ENCODE results near the gene PRRG3. TPM values are rescaled to one million over a fixed set of nuclear protein-coding genes. Genes with fewer than 3 reads are reported as not detected.
A peak's percentile ranks its signal among the peaks of the same experiment; 100 is the strongest.

PRRG3 gene
- total RNA-seq, 1 donor from 2014 or later: 0.18 TPM

DNA sequence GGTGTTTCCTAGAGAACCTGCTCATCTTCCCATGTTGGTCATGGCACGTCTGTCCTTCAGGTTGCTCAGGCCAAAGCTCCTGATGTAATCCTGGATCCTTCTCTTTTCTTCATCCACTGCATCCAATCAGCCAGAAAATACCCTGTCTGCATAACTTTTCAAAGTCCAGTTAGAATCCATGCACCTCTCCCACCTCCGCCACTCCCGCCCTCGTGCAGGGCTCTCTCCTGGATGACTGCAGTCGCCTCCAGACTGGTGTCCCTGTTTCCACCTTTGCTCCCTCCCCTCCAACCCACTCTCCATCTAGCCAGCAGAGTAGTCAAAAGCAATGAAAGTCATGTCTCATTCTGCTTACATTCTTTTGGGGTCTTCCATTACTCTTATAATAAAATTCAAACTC is 55.3 kb downstream of the PRRG3 start:
- DNase-seq (ENCODE audit: low read depth): no peak
- peak; percentile 23 for FAIRE-seq
- H2AFZ ChIP-seq (ENCODE audit: low read depth, low read length): no peak overlapping the region
- no peak overlapping the region for H3K27ac Mint-ChIP-seq (ENCODE audit: unreplicated experiment)
- no peaks in the 10 kb centered on the region for H3K36me3 Mint-ChIP-seq (ENCODE audit: low read depth, unreplicated experiment)
- H3K79me2 ChIP-seq (ENCODE audit: insufficient read depth, low read length): no peaks in the 10 kb centered on the region
- no peaks in the 10 kb centered on the region for H3K9me3 ChIP-seq (ENCODE audit: insufficient read depth, low read depth, low read length)
- no peak overlapping the region for H3K4me2 ChIP-seq (ENCODE audit: low read length)
- H3K4me3 Mint-ChIP-seq (ENCODE audit: unreplicated experiment): no peak overlapping the region
- no peak overlapping the region for H3K4me3 ChIP-seq (ENCODE audit: insufficient read depth, low read depth, low read length)
- H3K36me3 ChIP-seq (ENCODE audit: insufficient read depth, low read length): no peaks in the 10 kb centered on the region
- no peak overlapping the region for H3K27ac ChIP-seq (ENCODE audit: low read depth, low read length)
- no peak for TF ChIP-seq EZH2 (IDR thresholded peaks at IDR 0.05; ENCODE audit: insufficient read depth, low read length)
- TF ChIP-seq, protein P1, sequence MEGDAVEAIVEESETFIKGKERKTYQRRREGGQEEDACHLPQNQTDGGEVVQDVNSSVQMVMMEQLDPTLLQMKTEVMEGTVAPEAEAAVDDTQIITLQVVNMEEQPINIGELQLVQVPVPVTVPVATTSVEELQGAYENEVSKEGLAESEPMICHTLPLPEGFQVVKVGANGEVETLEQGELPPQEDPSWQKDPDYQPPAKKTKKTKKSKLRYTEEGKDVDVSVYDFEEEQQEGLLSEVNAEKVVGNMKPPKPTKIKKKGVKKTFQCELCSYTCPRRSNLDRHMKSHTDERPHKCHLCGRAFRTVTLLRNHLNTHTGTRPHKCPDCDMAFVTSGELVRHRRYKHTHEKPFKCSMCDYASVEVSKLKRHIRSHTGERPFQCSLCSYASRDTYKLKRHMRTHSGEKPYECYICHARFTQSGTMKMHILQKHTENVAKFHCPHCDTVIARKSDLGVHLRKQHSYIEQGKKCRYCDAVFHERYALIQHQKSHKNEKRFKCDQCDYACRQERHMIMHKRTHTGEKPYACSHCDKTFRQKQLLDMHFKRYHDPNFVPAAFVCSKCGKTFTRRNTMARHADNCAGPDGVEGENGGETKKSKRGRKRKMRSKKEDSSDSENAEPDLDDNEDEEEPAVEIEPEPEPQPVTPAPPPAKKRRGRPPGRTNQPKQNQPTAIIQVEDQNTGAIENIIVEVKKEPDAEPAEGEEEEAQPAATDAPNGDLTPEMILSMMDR (IDR thresholded peaks at IDR 0.05; ENCODE audit: insufficient read depth, low read depth, low read length): no peak
- no peaks in the 10 kb centered on the region for H3K27me3 ChIP-seq (ENCODE audit: insufficient read depth, low read length)
- H3K4me1 Mint-ChIP-seq (ENCODE audit: low read depth, unreplicated experiment): peaks cover 5% of the 10 kb centered on the region
- H4K20me1 ChIP-seq (ENCODE audit: insufficient read depth, low read length): no peaks in the 10 kb centered on the region
- H3K9ac ChIP-seq (ENCODE audit: low read length): no peak overlapping the region
- H3K27me3 Mint-ChIP-seq (ENCODE audit: low read depth, unreplicated experiment): no peaks in the 10 kb centered on the region
- no peaks in the 10 kb centered on the region for H3K9me3 Mint-ChIP-seq (ENCODE audit: unreplicated experiment)
- peaks cover 13% of the 10 kb centered on the region for H3K4me1 ChIP-seq (ENCODE audit: insufficient read depth, low read length)

- Mint-ChIP-seq H3K36me3 (ENCODE audit: low read depth, unreplicated experiment) (no peaks in the 10 kb centered on the region), H3K27me3 (ENCODE audit: low read depth, unreplicated experiment) (peaks cover 14% of the 10 kb centered on the region), H3K9me3 (ENCODE audit: unreplicated experiment) (no peaks in the 10 kb centered on the region), H3K4me3 (ENCODE audit: unreplicated experiment) (no peak overlapping the region), H3K4me1 (ENCODE audit: low read depth, unreplicated experiment) (peaks cover 5% of the 10 kb centered on the region), H3K27ac (ENCODE audit: unreplicated experiment) (no peak overlapping the region)
- H3K9ac ChIP-seq (ENCODE audit: low read length): no peak overlapping the region
- no peaks in the 10 kb centered on the region for H3K27me3 ChIP-seq (ENCODE audit: insufficient read depth, low read length)
- H3K4me2 ChIP-seq (ENCODE audit: low read length): no peak overlapping the region
- no peaks in the 10 kb centered on the region for H3K36me3 ChIP-seq (ENCODE audit: insufficient read depth, low read length)
- H3K9me3 ChIP-seq (ENCODE audit: insufficient read depth, low read depth, low read length): no peaks in the 10 kb centered on the region
- DNase-seq (ENCODE audit: low read depth) (no peak), FAIRE-seq (peak; percentile 68)
- H3K4me3 ChIP-seq (ENCODE audit: insufficient read depth, low read depth, low read length): no peak overlapping the region
- peaks cover 13% of the 10 kb centered on the region for H3K4me1 ChIP-seq (ENCODE audit: insufficient read depth, low read length)
- TF ChIP-seq, protein P1 (IDR thresholded peaks at IDR 0.05; ENCODE audit: insufficient read depth, low read depth, low read length): no peak
- no peak for TF ChIP-seq EZH2 (IDR thresholded peaks at IDR 0.05; ENCODE audit: insufficient read depth, low read length)
- no peaks in the 10 kb centered on the region for H3K79me2 ChIP-seq (ENCODE audit: insufficient read depth, low read length)
- no peak overlapping the region for H3K27ac ChIP-seq (ENCODE audit: low read depth, low read length)
- H4K20me1 ChIP-seq (ENCODE audit: insufficient read depth, low read length): no peaks in the 10 kb centered on the region
- no peak overlapping the region for H2AFZ ChIP-seq (ENCODE audit: low read depth, low read length)
Observed at GRCh38 chrX:151752847-151753246, 57.6 kb downstream of the PRRG3 start.

DNA sequence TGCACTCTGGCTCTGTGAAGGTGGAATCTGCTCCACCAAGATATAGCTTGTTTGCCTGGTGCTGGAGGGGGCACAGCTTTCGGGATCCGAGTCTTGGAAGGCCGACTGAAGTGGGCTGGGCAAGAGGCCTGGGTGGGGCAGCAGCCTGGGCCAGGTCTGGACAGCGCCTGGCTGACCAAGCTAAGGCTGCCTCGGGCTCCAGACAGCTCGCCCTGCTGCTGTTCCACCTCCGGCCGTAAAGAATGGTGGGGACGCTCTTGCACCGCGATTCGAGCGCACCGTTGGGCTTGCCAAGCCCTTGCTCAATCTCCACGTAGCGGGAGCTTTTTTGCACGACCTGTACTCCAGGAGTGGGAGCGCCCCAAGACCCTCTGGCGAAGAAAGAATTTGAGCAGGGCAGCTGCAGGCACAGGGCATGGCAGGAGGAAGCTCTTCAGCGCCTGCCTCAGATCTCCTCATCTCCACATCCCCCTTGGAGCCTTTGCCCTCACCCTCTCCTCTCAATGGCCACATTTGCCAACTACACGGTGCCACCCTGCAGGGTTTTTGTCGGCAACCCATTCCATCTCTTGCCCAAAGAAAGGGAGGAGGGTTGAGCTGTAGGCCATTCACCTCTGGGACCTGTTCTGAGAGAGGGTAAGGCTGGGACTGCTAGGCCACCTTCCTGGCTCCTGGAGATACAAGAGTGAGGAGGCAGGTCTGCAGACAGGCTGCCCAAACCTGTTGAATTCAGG is 58.2 kb downstream of the PRRG3 start:
- peak; percentile 36 for DNase-seq (ENCODE audit: low read depth)
- peak; percentile 80 for FAIRE-seq
- TF ChIP-seq EZH2 (IDR thresholded peaks at IDR 0.05; ENCODE audit: insufficient read depth, low read length): no peak
- TF ChIP-seq, protein P1 (IDR thresholded peaks at IDR 0.05; ENCODE audit: insufficient read depth, low read depth, low read length): peak; percentile 71

More for the DNA sequence above, 58.2 kb downstream of the PRRG3 start:
- Mint-ChIP-seq H3K27me3 (ENCODE audit: low read depth, unreplicated experiment) (peaks cover 18% of the 10 kb centered on the region), H3K4me3 (ENCODE audit: unreplicated experiment) (no peak overlapping the region), H3K4me1 (ENCODE audit: low read depth, unreplicated experiment) (peaks cover 5% of the 10 kb centered on the region), H3K36me3 (ENCODE audit: low read depth, unreplicated experiment) (no peaks in the 10 kb centered on the region), H3K27ac (ENCODE audit: unreplicated experiment) (no peak overlapping the region), H3K9me3 (ENCODE audit: unreplicated experiment) (no peaks in the 10 kb centered on the region)
- no peaks in the 10 kb centered on the region for H4K20me1 ChIP-seq (ENCODE audit: insufficient read depth, low read length)
- H3K9me3 ChIP-seq (ENCODE audit: insufficient read depth, low read depth, low read length): no peaks in the 10 kb centered on the region
- H3K27me3 ChIP-seq (ENCODE audit: insufficient read depth, low read length): no peaks in the 10 kb centered on the region
- H2AFZ ChIP-seq (ENCODE audit: low read depth, low read length): peak overlapping the region; percentile 58
- no peak overlapping the region for H3K9ac ChIP-seq (ENCODE audit: low read length)
- H3K27ac ChIP-seq (ENCODE audit: low read depth, low read length): no peak overlapping the region
- H3K36me3 ChIP-seq (ENCODE audit: insufficient read depth, low read length): no peaks in the 10 kb centered on the region
- no peak overlapping the region for H3K4me3 ChIP-seq (ENCODE audit: insufficient read depth, low read depth, low read length)
- no peaks in the 10 kb centered on the region for H3K79me2 ChIP-seq (ENCODE audit: insufficient read depth, low read length)
- H3K4me2 ChIP-seq (ENCODE audit: low read length): peak overlapping the region; percentile 73
- peaks cover 13% of the 10 kb centered on the region for H3K4me1 ChIP-seq (ENCODE audit: insufficient read depth, low read length)
